ENCODE measurements around the gene INSL3.
"Not testable (repeated sequence)": the region's sequence is repeated elsewhere in the genome, so short reads cannot be mapped to it uniquely, and the experiment has no call there.

The INSL3 gene

DNA sequence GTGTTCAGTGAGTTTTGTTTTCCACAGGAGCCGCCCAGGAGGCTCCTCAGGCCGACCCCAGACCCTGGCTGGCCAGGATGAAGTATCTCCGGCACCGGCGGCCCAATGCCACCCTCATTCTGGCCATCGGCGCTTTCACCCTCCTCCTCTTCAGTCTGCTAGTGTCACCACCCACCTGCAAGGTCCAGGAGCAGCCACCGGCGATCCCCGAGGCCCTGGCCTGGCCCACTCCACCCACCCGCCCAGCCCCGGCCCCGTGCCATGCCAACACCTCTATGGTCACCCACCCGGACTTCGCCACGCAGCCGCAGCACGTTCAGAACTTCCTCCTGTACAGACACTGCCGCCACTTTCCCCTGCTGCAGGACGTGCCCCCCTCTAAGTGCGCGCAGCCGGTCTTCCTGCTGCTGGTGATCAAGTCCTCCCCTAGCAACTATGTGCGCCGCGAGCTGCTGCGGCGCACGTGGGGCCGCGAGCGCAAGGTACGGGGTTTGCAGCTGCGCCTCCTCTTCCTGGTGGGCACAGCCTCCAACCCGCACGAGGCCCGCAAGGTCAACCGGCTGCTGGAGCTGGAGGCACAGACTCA lies 13.5 kb downstream of the INSL3 start:
- Histone ChIP-seq H3K4me1 (ENCODE audit: control insufficient read depth, insufficient read depth, low read length) (no peaks in the 10 kb centered on the region), H3K9me3 (ENCODE audit: control insufficient read depth, insufficient read depth, low read length) (no peaks in the 10 kb centered on the region), H3K27me3 (ENCODE audit: control insufficient read depth, insufficient read depth, low read length) (no peaks in the 10 kb centered on the region)

DNA sequence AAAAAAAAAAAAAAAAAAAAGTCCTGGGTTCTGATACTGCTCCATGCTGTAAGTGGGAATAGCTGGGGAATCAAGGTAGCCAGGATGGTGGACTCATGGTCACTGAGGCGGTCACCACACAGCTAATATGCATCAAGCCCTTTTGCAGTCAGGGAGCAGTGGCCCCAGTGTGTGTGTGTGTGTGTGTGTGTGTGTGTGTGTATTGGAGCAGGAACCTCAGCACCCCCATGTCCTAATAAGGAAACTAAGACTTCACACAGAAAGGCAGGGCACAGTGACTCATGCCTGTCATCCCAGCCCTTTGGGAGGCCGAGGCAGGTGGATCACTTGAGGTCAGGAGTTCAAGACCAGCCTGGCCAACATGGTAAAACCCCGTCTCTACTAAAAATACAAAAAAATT lies 14.4 kb downstream of the INSL3 start:
- no peaks in the 10 kb centered on the region for H3K4me1 ChIP-seq (ENCODE audit: control insufficient read depth, insufficient read depth, low read length)
- H3K27me3 ChIP-seq (ENCODE audit: control insufficient read depth, insufficient read depth, low read length): no peaks in the 10 kb centered on the region
- no peak overlapping the region for H3K9ac ChIP-seq (ENCODE audit: low read depth, low read length)
- no peaks in the 10 kb centered on the region for H3K36me3 ChIP-seq (ENCODE audit: control insufficient read depth, insufficient read depth, low read length)
- H3K4me3 ChIP-seq (ENCODE audit: low read depth, low read length): no peak overlapping the region
- no peak overlapping the region for H3K27ac ChIP-seq (ENCODE audit: low read depth, low read length)
- H3K9me3 ChIP-seq (ENCODE audit: control insufficient read depth, insufficient read depth, low read length): no peaks in the 10 kb centered on the region

More for the DNA sequence above, 13.5 kb downstream of the INSL3 start:
- no peak overlapping the region for H3K9ac ChIP-seq (ENCODE audit: low read depth, low read length)
- no peak overlapping the region for H3K27ac ChIP-seq (ENCODE audit: low read depth, low read length)
- H3K36me3 ChIP-seq (ENCODE audit: control insufficient read depth, insufficient read depth, low read length): no peaks in the 10 kb centered on the region
- H3K4me3 ChIP-seq (ENCODE audit: low read depth, low read length): no peak overlapping the region

DNA sequence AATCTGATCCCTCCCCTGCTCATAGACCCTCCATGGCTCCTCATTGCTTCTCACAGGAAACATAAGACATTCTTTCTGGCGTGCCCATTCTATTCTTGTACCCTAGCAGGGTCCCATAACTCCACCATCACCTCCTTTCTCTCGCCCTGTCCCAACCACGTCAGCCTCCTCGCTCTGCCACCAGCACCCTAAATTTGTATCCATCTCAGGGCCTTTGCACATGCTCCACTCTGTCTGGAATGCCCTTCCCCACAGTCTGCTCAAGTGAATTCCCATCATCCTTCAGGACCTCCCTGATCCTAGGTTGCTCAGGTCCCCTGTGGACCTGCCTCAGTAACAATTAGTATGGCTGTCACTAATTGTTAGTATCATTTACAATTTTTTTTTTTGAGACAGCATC lies 15.9 kb downstream of the INSL3 start:
- Histone ChIP-seq H3K36me3 (ENCODE audit: control insufficient read depth, insufficient read depth, low read length) (no peaks in the 10 kb centered on the region), H3K9ac (ENCODE audit: low read depth, low read length) (no peak overlapping the region), H3K9me3 (ENCODE audit: control insufficient read depth, insufficient read depth, low read length) (no peaks in the 10 kb centered on the region), H3K27me3 (ENCODE audit: control insufficient read depth, insufficient read depth, low read length) (no peaks in the 10 kb centered on the region), H3K27ac (ENCODE audit: low read depth, low read length) (no peak overlapping the region), H3K4me1 (ENCODE audit: control insufficient read depth, insufficient read depth, low read length) (no peaks in the 10 kb centered on the region), H3K4me3 (ENCODE audit: low read depth, low read length) (no peak overlapping the region)

DNA sequence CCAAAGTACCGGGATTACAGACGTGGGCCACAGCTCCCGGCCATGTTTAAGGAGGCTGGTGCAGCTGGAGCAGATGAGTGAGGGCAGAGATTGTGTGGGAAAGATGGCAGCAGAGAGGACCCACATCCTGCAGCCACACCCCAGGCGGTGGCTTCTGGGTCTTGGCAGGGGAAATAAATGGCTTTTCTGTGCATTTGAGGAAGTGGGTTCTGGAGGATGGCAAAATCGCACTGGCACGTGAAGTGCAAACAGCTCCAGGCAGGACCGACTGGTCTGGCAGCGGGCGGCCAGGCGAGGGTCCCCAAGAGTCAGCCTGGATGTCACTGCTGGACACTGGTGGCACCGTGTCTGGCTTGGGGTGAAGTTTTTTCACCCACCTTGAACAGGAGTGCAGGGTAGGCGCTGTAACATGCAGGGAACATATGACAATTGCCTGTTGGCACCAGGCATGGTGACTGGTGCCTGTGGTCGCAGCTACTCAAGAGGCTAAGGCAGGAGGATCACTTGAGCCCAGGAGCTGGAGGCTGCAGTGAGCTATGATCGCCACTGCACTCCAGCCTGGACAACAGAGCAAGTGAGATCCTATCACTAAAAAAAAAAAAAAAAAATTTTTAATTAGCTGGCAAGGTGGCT lies 17.9 kb downstream of the INSL3 start:
- Histone ChIP-seq H3K27ac (ENCODE audit: low read depth, low read length) (no peak overlapping the region), H3K9ac (ENCODE audit: low read depth, low read length) (no peak overlapping the region), H3K27me3 (ENCODE audit: control insufficient read depth, insufficient read depth, low read length) (no peaks in the 10 kb centered on the region), H3K9me3 (ENCODE audit: control insufficient read depth, insufficient read depth, low read length) (no peaks in the 10 kb centered on the region), H3K4me1 (ENCODE audit: control insufficient read depth, insufficient read depth, low read length) (no peaks in the 10 kb centered on the region), H3K4me3 (ENCODE audit: low read depth, low read length) (no peak overlapping the region), H3K36me3 (ENCODE audit: control insufficient read depth, insufficient read depth, low read length) (no peaks in the 10 kb centered on the region)

DNA sequence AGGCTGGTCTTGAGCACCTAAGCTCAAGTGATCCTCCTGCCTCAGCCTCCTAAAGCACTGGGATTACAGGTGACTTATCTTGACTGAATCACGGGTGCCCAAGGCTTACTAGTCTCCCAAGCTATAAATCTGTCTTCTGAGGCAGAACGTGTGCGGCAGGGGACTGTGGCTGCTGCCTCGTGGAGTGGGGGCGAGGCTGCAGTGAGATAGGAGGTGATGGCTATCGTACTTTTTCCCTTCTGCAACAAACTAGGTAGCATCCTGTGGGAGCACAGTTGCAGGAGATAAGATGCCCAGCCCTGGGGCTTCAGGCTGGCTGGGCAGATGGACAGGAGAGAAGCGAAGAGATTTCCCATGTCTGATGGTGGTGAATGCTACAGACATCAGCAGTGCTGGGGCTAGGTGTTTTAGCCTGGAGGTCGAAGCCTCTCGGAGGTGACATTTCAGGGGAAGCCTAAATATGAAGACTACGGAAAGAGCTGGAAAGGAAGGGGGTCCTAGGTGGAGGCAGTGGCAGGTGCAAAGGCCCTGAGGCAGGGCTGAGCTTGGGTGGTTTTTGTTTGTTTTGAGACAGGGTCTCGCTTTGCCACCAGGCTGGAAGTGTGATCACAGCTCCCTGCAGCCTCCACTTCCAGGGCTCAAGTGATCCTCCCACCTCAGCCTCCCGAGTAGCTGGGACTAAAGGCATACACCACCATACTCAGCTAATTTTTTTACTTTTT lies 19.0 kb downstream of the INSL3 start:
- no peak overlapping the region for H3K4me3 ChIP-seq (ENCODE audit: low read depth, low read length)

DNA sequence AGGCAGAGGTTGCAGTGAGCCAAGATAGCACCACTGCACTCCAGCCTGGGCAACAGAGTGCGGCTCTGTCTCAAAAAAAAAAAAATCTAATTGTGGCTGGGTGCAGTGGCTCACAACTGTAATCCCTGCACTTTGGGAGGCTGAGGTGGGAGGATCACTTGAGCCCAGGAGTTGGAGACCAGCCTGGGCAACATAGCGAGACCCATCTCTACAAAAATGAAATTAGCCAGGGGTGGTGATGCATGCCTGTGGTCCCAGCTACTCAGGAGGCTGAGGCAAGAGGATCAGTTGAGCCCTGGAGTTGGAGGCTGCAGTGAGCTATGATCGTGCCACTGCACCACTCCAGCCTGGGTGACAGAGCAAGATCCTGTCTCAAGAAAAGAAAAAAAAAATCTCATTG lies 22.7 kb downstream of the INSL3 start:
- not testable (repeated sequence) for H3K4me3 ChIP-seq (ENCODE audit: low read depth, low read length); H3K9me3 ChIP-seq (ENCODE audit: control insufficient read depth, insufficient read depth, low read length); H3K27ac ChIP-seq (ENCODE audit: low read depth, low read length); H3K4me1 ChIP-seq (ENCODE audit: control insufficient read depth, insufficient read depth, low read length); H3K9ac ChIP-seq (ENCODE audit: low read depth, low read length); H3K36me3 ChIP-seq (ENCODE audit: control insufficient read depth, insufficient read depth, low read length)
- H3K27me3 ChIP-seq (ENCODE audit: control insufficient read depth, insufficient read depth, low read length): peaks cover 15% of the 10 kb centered on the region

More for the DNA sequence above, 19.0 kb downstream of the INSL3 start:
- no peaks in the 10 kb centered on the region for H3K27me3 ChIP-seq (ENCODE audit: control insufficient read depth, insufficient read depth, low read length)
- H3K9ac ChIP-seq (ENCODE audit: low read depth, low read length): no peak overlapping the region
- H3K36me3 ChIP-seq (ENCODE audit: control insufficient read depth, insufficient read depth, low read length): no peaks in the 10 kb centered on the region
- no peaks in the 10 kb centered on the region for H3K4me1 ChIP-seq (ENCODE audit: control insufficient read depth, insufficient read depth, low read length)
- H3K27ac ChIP-seq (ENCODE audit: low read depth, low read length): no peak overlapping the region
- H3K9me3 ChIP-seq (ENCODE audit: control insufficient read depth, insufficient read depth, low read length): no peaks in the 10 kb centered on the region

DNA sequence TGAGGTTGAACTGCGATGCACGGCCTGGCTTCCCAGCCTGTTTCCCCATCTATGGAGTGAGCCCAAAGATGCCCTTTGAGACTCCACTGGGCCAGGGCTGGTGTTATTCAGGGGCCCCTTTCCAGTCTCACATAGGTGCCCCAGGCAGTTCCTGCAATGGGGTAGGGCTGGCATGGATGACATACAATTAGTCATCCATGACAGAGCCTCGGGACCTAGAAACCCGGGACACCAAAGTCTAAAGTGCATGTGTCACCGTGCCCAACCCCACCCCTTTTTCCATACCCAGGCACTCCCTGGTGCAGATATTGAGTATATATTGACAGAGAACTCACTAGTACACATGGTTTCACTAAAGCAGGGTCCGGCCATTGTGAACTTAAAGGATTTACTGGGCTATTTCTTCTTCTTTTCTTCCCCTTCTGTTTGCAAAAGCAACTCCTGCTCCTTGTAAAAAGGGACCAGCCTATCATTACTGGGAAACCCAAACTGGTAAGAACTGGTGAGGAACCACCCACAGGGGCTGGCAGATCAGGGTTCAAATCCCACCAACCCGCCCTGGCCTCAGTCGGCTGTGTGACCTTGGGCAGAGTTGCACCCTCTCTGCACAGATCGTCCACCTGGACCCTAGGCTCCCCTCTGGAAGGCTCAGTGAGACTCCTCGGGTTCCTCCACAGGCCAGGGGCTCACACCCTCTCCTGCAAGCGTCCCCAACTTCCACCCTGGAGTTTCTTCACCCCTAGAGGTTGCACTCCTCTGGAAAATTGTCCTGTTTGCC lies 23.7 kb downstream of the INSL3 start:
- Histone ChIP-seq H3K9ac (ENCODE audit: low read depth, low read length) (no peak overlapping the region), H3K27ac (ENCODE audit: low read depth, low read length) (no peak overlapping the region), H3K27me3 (ENCODE audit: control insufficient read depth, insufficient read depth, low read length) (peaks cover 15% of the 10 kb centered on the region), H3K4me1 (ENCODE audit: control insufficient read depth, insufficient read depth, low read length) (no peaks in the 10 kb centered on the region), H3K9me3 (ENCODE audit: control insufficient read depth, insufficient read depth, low read length) (no peaks in the 10 kb centered on the region), H3K36me3 (ENCODE audit: control insufficient read depth, insufficient read depth, low read length) (no peaks in the 10 kb centered on the region), H3K4me3 (ENCODE audit: low read depth, low read length) (no peak overlapping the region)

DNA sequence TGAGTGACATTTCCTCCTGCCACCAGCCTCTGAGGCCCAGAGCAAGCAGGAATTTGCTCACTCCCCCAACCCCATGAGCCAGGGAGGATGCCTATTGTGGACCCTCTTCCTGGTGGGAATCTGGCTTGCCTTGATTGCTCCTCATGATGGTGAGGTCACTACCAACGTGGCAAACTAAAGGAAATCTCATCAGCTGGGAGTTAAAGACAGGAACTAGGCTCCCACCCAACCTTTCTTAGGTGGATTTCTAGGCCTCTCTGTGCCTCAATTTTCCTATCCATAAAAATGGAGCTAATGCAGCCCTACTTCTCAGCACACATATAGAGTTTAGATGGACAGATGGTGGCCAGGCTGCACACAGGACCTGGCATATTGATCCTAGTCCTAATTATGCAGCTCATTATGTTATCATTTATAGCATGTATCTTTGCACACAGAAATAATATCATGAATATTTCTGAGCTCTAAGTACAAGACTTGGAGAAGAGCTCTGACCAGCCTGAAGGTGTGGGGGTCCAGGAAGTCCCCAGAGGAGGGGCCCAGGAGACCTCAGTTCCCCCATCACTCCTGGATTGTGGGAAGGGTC lies 24.4 kb downstream of the INSL3 start:
- Histone ChIP-seq H3K9ac (ENCODE audit: low read depth, low read length) (no peak overlapping the region), H3K4me3 (ENCODE audit: low read depth, low read length) (no peak overlapping the region), H3K27ac (ENCODE audit: low read depth, low read length) (no peak overlapping the region), H3K4me1 (ENCODE audit: control insufficient read depth, insufficient read depth, low read length) (no peaks in the 10 kb centered on the region), H3K9me3 (ENCODE audit: control insufficient read depth, insufficient read depth, low read length) (no peaks in the 10 kb centered on the region), H3K36me3 (ENCODE audit: control insufficient read depth, insufficient read depth, low read length) (no peaks in the 10 kb centered on the region), H3K27me3 (ENCODE audit: control insufficient read depth, insufficient read depth, low read length) (peaks cover 15% of the 10 kb centered on the region)

DNA sequence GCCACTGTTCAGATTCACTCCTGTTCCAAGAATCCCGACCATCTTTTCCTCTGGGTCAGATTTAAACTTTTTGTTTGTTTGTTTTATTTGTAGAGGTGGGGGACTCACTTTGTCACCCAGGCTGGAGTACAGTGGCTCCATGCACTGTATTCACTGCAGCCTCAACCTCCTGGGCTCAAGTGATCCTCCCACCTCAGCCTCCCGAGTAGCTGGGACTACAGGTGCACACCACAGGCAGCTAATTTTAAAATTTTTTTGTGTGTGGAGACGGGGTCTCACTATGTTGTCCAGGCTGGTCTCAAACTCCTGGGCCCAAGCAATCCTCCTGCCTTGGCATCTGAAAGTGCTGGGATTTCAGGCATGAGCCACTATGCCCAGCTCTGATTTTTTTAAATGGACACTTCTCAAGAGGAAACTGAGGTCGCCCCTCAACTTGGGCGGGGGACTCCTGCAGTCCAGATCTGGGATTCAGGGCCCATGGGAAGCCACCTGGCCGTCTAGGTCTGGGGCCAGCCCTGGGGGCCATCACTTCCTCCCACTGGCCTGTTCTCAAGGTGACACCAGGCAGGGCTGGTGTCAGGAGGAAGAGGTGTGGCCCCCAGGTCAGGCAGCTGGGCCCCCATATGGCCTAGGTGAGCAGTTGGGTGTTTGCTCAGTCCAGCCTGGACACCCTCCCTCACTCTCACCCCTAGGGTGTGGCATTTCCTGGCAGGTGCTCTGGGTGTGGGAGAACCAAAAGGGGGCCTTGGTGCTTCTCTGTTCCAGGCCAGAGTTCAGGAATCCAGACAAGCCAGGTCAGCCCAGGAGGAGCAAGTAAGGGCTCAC lies 25.1 kb downstream of the INSL3 start:
- Histone ChIP-seq H3K27me3 (ENCODE audit: control insufficient read depth, insufficient read depth, low read length) (peaks cover 15% of the 10 kb centered on the region), H3K4me3 (ENCODE audit: low read depth, low read length) (0 out of 2 replicates have a peak overlapping the region, but pooled peaks have one; percentile 64), H3K9ac (ENCODE audit: low read depth, low read length) (no peak overlapping the region), H3K27ac (ENCODE audit: low read depth, low read length) (no peak overlapping the region), H3K4me1 (ENCODE audit: control insufficient read depth, insufficient read depth, low read length) (no peaks in the 10 kb centered on the region), H3K36me3 (ENCODE audit: control insufficient read depth, insufficient read depth, low read length) (no peaks in the 10 kb centered on the region), H3K9me3 (ENCODE audit: control insufficient read depth, insufficient read depth, low read length) (no peaks in the 10 kb centered on the region)

DNA sequence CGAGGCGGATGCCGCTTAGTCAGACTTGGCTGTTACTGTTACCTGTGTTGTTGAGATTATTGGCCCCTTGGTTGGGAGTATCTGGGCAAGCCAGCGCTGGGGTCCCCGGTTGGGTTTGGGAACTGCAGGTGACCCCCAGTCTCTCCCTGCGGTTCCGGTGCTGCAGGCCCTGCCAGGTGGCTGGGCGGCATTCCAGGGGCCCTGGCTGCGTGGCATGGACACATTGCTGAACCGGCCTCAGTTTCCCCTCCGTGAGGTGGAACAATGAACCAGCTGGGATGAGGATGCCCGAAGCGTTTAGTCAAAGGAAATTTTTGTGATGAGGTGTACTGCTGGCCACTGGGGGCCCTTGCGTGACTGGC lies 25.8 kb downstream of the INSL3 start:
- no peak overlapping the region for H3K27ac ChIP-seq (ENCODE audit: low read depth, low read length)
- H3K36me3 ChIP-seq (ENCODE audit: control insufficient read depth, insufficient read depth, low read length): no peaks in the 10 kb centered on the region
- peak overlapping the region; percentile 64 for H3K4me3 ChIP-seq (ENCODE audit: low read depth, low read length)
- H3K4me1 ChIP-seq (ENCODE audit: control insufficient read depth, insufficient read depth, low read length): no peaks in the 10 kb centered on the region
- peaks cover 15% of the 10 kb centered on the region for H3K27me3 ChIP-seq (ENCODE audit: control insufficient read depth, insufficient read depth, low read length)
- no peaks in the 10 kb centered on the region for H3K9me3 ChIP-seq (ENCODE audit: control insufficient read depth, insufficient read depth, low read length)
- no peak overlapping the region for H3K9ac ChIP-seq (ENCODE audit: low read depth, low read length)

Data from HUES48 (cell line).